DMS53 (cell line): Measurements from ENCODE around the gene SEMA3D.
A peak's percentile ranks its signal among the peaks of the same experiment; 100 is the strongest.

ENCODE experiments used
- DNase-seq: peaks from one replicate; lab custom pipeline; 2025; lab: John Stamatoyannopoulos, UW

Gene SEMA3D

GRCh38 chr7:85031475-85031874 lies 155.4 kb downstream of the SEMA3D start:
- DNase-seq: no peak

DNA sequence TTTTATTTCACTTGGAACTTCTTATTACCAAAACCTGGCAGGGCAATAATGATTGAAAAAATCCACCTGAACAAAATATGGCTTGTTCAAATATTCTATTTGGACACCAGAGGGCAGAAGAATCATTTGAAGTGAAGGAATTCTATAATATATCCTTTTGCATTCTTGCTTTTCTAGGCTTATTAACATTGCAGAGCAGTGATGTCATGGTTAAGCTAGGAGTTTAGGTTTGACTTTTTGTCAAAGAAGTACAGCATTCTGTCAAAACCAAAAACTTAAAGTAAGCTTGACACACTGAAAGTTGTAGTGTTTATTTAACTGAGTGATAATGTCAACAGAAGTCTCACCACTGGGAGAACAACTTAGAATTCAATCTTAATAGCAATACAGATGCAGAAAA lies 156.0 kb downstream of the SEMA3D start:
- DNase-seq: peak; percentile 77

GRCh38 chr7:85025312-85025756 lies 161.5 kb downstream of the SEMA3D start:
- no peak for DNase-seq

DNA sequence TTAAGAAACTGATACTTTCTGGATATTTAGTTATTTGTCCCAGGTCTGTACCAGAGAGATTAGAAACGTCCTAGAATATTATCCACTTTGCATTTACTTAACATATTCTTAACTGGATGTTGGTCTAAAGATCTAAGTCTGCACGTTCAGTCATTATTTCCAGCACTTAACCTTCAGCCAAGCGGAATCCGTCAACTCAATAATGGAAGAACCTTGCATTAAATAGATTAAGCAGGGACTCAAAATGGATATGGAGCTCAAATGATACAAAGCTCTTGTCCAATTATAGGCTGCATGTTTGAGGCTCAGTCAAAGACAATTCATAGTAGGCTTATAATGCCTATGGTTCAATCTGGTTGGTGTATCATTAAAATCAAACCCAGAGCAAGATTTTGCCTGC lies 162.9 kb downstream of the SEMA3D start:
- DNase-seq: no peak

DNA sequence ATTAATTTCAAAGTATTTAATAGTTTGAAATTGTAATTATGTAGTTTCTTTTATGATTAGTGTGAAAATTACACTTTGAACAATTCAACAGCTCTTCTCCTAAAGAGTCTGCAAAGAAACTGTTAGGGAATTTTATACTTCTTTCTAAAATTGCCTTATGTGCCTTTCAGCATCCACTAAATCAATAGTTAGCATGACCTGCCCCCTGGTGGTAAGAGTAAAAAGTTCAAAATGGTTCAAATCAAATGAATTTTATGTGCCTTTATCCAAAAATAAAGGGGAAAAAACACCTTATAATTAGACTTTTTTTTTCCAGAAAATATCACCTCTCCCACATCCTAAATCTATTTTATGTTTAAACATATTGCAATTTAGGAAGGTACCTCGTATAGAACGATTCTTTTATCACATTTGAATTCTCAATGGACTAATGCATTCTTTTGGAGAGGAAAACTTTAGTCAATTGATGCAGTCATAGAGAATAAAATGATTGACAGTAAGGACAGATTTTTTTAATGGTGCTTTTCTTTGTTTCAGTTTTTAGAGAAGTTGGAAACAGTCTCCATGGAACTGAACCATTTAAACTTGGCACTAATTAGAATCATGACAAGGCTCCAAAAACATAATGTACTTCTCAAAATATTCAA lies 163.7 kb downstream of the SEMA3D start:
- DNase-seq: peak; percentile 73

GRCh38 chr7:85022064-85022697 lies 164.7 kb downstream of the SEMA3D start:
- DNase-seq: peak; percentile 19

GRCh38 chr7:85021101-85021704 lies 165.7 kb downstream of the SEMA3D start:
- DNase-seq: peak; percentile 65

DNA sequence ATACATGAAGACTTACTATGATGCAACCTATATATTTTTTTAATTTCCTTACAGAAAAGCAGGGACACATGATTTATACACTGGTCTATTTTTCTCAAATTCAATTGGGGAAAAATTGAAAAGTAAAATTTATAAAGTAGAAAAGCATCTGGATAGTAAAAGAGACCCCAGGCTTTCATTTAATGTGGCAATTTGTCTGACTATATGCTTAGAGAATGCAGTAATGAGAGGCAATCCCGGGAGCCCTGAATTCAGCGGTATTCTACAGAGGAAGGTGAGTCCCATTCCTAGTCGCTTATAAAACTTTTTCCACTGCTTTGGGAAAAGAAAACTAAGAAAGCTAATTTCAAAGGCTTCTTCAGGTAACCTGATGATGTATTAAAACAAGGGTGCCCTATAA lies 167.1 kb downstream of the SEMA3D start:
- no peak for DNase-seq

DNA sequence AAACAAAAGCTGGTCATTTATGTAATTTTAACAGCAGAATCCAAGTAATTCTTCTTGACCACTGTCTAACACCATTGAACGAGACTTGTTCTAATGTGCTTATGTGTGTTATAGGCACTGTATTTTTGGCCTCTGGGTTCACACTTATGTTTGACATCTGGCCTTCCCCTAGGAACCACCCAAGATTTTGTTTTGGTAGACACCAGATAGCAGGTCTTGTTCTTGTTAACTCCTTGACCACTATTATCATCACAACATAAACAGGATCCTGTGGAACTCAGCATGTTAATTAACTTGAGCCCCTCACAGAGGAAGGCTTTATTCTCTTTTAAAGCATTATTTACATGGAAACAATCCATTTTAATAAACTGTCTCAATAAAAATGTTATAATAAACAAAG lies 167.7 kb downstream of the SEMA3D start:
- no peak for DNase-seq

GRCh38 chr7:85018498-85018897 lies 168.4 kb downstream of the SEMA3D start:
- DNase-seq: no peak

DNA sequence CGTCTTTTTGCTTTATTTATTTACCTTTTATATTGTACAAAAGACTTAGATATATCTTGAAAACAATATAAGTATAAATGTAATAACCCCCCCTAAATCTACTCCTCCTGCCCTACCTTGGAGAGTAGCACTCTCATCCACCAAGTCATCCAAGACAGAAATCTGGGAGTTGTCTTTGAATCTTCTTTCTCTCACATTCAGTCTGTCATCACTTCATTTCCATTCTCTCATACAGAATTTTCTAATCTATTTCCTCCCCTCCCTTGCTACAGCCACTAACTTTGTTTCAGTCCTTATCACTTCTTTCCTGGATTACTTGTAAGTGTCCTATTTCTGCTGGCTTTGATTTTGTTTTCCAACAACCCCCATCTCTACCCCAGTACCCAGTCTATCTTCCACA lies 170.6 kb downstream of the SEMA3D start:
- no peak for DNase-seq

DNA sequence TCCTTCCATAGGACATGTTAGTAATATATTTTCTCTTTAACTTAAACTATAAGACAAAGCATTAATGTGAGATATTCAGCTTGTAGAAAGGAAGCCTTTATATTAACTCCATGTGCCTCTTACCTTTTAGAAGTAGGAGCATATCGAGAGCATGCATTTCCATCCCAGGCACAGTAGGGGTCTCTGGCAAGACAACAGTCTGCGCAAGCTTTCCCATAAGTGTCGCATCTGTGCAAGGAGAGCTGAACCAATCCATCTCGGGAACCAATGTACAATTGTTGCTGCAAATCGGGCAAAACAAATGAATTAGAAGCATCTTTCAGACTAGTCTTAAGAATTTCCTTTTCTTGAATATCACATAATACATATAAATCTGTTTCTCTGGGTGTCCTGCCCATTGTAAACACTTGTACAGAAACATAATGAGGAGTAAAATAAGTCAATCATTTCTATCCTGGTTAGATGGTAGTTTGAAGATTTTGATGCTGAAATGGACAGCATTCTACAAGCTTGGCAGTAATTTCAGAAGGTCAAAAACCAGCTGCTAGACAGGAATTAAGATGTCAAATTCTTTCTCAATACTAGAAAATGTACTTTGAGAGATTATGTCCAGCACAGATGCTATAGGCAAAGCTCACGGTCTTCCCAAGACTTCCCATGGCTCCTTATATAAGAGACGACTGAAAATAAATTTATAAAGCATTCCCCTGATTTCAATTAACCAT lies 171.8 kb downstream of the SEMA3D start:
- DNase-seq: peak; percentile 12

DNA sequence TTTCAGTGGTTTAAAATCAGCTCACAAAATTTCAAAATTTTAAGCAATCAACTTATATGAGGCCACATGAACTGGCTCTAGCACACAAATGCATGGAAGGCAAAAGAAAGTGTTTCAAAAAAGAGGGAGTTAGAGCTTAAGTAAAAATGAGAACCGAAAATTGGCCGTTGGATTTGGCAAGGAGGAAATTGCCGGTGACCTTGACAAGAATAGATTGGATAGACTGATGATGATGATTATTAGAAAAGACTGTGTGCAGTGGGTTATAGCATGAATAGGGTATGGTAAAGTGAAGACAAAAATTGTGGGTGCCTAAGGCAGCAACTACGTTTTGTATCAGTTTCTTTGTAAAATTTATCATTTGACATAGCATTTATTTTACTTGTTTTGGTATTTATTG lies 175.7 kb downstream of the SEMA3D start:
- DNase-seq: no peak

- peak; percentile 7 for DNase-seq
These were observed 176.6 kb downstream of the SEMA3D start for GRCh38 chr7:85010306-85010705.

DNA sequence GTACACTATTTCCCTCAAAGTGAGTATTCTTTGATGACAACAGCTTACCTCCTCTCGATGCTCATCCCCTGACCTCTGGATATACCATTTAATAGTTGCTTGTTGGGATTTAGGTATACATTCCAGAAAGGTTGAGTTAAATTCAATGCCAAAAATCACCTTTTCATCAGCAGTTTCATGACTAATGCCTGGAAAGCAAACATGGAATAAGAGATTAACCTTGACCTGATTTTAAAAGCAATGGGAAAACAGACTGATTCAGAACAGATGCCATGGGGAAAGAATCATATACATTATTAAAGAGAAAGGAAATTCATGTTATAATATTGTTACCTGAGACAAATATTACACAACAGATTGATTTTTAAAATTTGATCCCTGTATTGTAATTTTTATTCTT lies 180.1 kb downstream of the SEMA3D start:
- DNase-seq: no peak

DNA sequence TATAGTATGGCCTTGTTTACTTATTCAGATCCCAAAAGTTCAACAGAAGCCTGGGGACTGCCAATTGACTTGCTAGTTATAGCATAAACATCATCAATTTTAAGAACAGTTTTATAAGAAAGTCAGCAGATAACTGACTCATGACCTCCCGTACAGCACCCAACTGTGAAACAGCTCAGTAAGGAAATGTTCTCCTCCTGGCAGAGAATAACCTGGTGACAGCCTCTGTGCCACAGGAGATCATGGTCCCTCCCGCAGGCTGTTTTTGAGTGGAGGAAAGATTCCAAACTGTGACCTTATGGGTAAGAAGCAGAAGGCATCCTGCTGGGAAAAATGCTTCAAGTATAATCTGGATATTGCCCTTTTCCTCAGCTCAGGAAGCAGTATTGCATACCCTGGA lies 182.5 kb downstream of the SEMA3D start:
- no peak for DNase-seq

GRCh38 chr7:85001495-85002345 lies 185.1 kb downstream of the SEMA3D start:
- DNase-seq: peak; percentile 40

- DNase-seq: peak; percentile 78
These were observed 186.0 kb downstream of the SEMA3D start for GRCh38 chr7:85000735-85001350.

DNA sequence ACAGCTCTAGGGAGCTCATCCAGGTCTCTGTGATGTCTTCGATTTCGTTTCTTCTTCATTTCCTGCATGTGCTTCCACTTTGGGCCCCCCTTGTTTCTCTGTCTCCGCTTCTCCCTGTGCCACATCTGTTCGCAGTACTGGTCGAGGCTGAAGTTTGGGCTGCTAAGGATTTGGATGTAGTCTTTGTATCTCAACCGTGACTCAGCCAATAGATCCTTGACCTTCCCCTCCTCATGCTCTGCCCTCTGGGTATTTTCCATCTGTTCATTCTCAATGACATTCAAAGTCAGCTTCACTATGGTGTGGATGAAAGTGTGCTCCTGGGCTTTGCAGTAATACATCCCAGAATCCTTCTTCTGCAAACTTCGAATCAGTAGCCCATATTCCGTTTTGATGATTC lies 187.4 kb downstream of the SEMA3D start:
- peak; percentile 33 for DNase-seq

DNA sequence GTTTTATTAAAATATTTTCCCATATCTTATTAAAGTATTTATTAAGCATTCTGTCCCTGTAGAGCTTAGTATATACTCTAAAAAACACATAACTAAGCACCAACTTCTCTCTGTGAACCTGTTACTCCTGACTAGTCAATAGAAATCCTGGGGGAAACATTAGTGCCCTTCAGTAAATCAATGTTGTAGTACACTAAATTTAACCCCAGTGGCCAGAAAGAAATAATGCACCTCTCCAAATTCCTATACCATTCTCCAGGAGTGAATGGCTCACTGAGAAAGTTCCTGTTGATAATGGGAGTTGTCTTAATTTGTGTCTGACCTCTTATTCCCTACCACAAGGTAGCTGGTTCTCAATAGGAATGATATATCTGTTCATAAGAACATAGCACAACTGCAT lies 188.2 kb downstream of the SEMA3D start:
- DNase-seq: peak; percentile 34

GRCh38 chr7:84997626-84998025 lies 189.2 kb downstream of the SEMA3D start:
- DNase-seq: no peak
